NCI-H2081 (cell line): Measurements from ENCODE around the gene SREBF1.
"Not testable (repeated sequence)": the region's sequence is repeated elsewhere in the genome, so short reads cannot be mapped to it uniquely, and the experiment has no call there.

Source experiments
- DNase-seq, 2 experiments: peaks; one replicate each; lab custom pipeline; 2025; lab: John Stamatoyannopoulos, UW

SREBF1 gene

GRCh38 chr17:17812211-17813054, 24.4 kb downstream of the SREBF1 start:
- no peak for DNase-seq

- DNase-seq = no peak
Observed at GRCh38 chr17:17811381-17812210, 25.2 kb downstream of the SREBF1 start.

- no peak for DNase-seq
Observed at GRCh38 chr17:17810895-17811248, 25.9 kb downstream of the SREBF1 start.

GRCh38 chr17:17810084-17810894, 26.5 kb downstream of the SREBF1 start:
- DNase-seq = no peak

GRCh38 chr17:17809531-17810083, 27.2 kb downstream of the SREBF1 start:
- DNase-seq = no peak

GRCh38 chr17:17808706-17809432, 27.9 kb downstream of the SREBF1 start:
- no peak for DNase-seq

- DNase-seq = not testable (repeated sequence)
Observed at GRCh38 chr17:17808200-17808599, 28.6 kb downstream of the SREBF1 start.

GRCh38 chr17:17807440-17807839, 29.3 kb downstream of the SREBF1 start:
- no peak for DNase-seq

- DNase-seq = no peak
Observed at GRCh38 chr17:17806611-17807274, 30.0 kb downstream of the SREBF1 start.

GRCh38 chr17:17806035-17806434, 30.8 kb downstream of the SREBF1 start:
- DNase-seq = no peak

GRCh38 chr17:17805575-17805974, 31.2 kb downstream of the SREBF1 start:
- DNase-seq = no peak

- DNase-seq = no peak
Observed at GRCh38 chr17:17804007-17804406, 32.8 kb downstream of the SREBF1 start.

GRCh38 chr17:17801800-17802481, 34.8 kb downstream of the SREBF1 start:
- no peak for DNase-seq

- DNase-seq = no peak
Observed at GRCh38 chr17:17800504-17801021, 36.2 kb downstream of the SREBF1 start.

GRCh38 chr17:17798573-17799255, 38.1 kb downstream of the SREBF1 start:
- no peak for DNase-seq

- DNase-seq = no peak
Observed at GRCh38 chr17:17798010-17798556, 38.7 kb downstream of the SREBF1 start.

- DNase-seq = no peak
Observed at GRCh38 chr17:17797119-17797809, 39.5 kb downstream of the SREBF1 start.

- no peak for DNase-seq
Observed at GRCh38 chr17:17796787-17797061, 40.1 kb downstream of the SREBF1 start.
